WTC11 (cell line): ENCODE measurements around the gene DTWD2.

Experiments used
- KAT7 ChIP-seq: sonication (generic); formaldehyde crosslinking; IDR thresholded peaks from 2 replicates; pipeline ENCODE4 v1.8.1; 2023; ENCODE audit warnings: missing genetic modification reagents, mild to moderate bottlenecking, borderline replicate concordance
- TF ChIP-seq, protein P1 (sequence below): fragments of 200-600 bp; IDR thresholded peaks from 2 replicates; pipeline ENCODE4 v1.8.0; 2022; ENCODE audit warnings: antibody characterized with exemption

GRCh38 chr5:118952992-118953651 is 35.2 kb downstream of the DTWD2 start:
- TF ChIP-seq, protein P1, sequence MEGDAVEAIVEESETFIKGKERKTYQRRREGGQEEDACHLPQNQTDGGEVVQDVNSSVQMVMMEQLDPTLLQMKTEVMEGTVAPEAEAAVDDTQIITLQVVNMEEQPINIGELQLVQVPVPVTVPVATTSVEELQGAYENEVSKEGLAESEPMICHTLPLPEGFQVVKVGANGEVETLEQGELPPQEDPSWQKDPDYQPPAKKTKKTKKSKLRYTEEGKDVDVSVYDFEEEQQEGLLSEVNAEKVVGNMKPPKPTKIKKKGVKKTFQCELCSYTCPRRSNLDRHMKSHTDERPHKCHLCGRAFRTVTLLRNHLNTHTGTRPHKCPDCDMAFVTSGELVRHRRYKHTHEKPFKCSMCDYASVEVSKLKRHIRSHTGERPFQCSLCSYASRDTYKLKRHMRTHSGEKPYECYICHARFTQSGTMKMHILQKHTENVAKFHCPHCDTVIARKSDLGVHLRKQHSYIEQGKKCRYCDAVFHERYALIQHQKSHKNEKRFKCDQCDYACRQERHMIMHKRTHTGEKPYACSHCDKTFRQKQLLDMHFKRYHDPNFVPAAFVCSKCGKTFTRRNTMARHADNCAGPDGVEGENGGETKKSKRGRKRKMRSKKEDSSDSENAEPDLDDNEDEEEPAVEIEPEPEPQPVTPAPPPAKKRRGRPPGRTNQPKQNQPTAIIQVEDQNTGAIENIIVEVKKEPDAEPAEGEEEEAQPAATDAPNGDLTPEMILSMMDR, result no peak
- no peak for TF ChIP-seq KAT7 (CRISPR knock-in tag)
